Endothelial cell (in vitro differentiated cells): ENCODE data around the gene LAPTM4A. TPM values are rescaled to one million over a fixed set of nuclear protein-coding genes. Genes with fewer than 3 reads are reported as not detected.
"Not testable (repeated sequence)": the region's sequence is repeated elsewhere in the genome, so short reads cannot be mapped to it uniquely, and the experiment has no call there.

ENCODE experiments used
- DNase-seq: peaks from one replicate; pipeline ENCODE4 v3.0.0; 2021; ENCODE audit warnings: low spot score
- H3K27ac Mint-ChIP-seq: one replicate; pipeline ENCODE4 v1.8.0; 2021; ENCODE audit warnings: mixed read lengths, inconsistent platforms; ENCODE audit not compliant: unreplicated experiment
- H3K27me3 Mint-ChIP-seq: one replicate; pipeline ENCODE4 v1.8.0; 2021; ENCODE audit warnings: mild to moderate bottlenecking, moderate library complexity, mixed read lengths, inconsistent platforms; ENCODE audit not compliant: unreplicated experiment
- H3K36me3 Mint-ChIP-seq: one replicate; pipeline ENCODE4 v1.8.0; 2021; ENCODE audit warnings: mild to moderate bottlenecking, low read depth, mixed read lengths, inconsistent platforms; ENCODE audit not compliant: unreplicated experiment
- H3K4me1 Mint-ChIP-seq: one replicate; pipeline ENCODE4 v1.8.0; 2021; ENCODE audit warnings: mild to moderate bottlenecking, mixed read lengths, inconsistent platforms; ENCODE audit not compliant: unreplicated experiment
- H3K4me3 Mint-ChIP-seq: one replicate; pipeline ENCODE4 v1.8.0; 2021; ENCODE audit warnings: mild to moderate bottlenecking, mixed read lengths, inconsistent platforms; ENCODE audit not compliant: unreplicated experiment
- H3K9me3 Mint-ChIP-seq: one replicate; pipeline ENCODE4 v1.8.0; 2021; ENCODE audit warnings: mixed read lengths, inconsistent platforms; ENCODE audit not compliant: unreplicated experiment
- CTCF ChIP-seq: fragments of 200-600 bp; sonication (generic); IDR thresholded peaks from one replicate; pipeline ENCODE4 v1.5.0; 2021; ENCODE audit warnings: antibody characterized with exemption; ENCODE audit not compliant: unreplicated experiment
- total RNA-seq: library from RNA; stranded (reverse); fragmentation: NEBNext Ultra II Directional; extraction: Animal tissue kit (Norgen Biotek cat#: 25700); gene quantifications from one replicate; pipeline ENCODE4 v1.2.1, GENCODE V29; 2021; ENCODE audit not compliant: unreplicated experiment

Gene LAPTM4A
- total RNA-seq, 1 donor from 2014 or later = 264 TPM

GRCh38 chr2:20092226-20092900, 40.9 kb upstream of the LAPTM4A start:
- H3K4me1 Mint-ChIP-seq = peaks cover 21% of the 10 kb centered on the region
- peak overlapping the region; percentile 54 for H3K4me3 Mint-ChIP-seq
- no peak for DNase-seq
- no peaks in the 10 kb centered on the region for H3K9me3 Mint-ChIP-seq
- no peaks in the 10 kb centered on the region for H3K36me3 Mint-ChIP-seq
- peaks cover 5% of the 10 kb centered on the region for H3K27me3 Mint-ChIP-seq
- no peak for TF ChIP-seq CTCF
- no peak overlapping the region for H3K27ac Mint-ChIP-seq

- DNase-seq = no peak
- Mint-ChIP-seq H3K36me3 (no peaks in the 10 kb centered on the region), H3K4me1 (peaks cover 21% of the 10 kb centered on the region), H3K27ac (no peak overlapping the region), H3K9me3 (no peaks in the 10 kb centered on the region), H3K4me3 (no peak overlapping the region), H3K27me3 (peaks cover 5% of the 10 kb centered on the region)
- no peak for TF ChIP-seq CTCF
Observed at GRCh38 chr2:20091305-20091991, 40.0 kb upstream of the LAPTM4A start.

- peaks cover 5% of the 10 kb centered on the region for H3K27me3 Mint-ChIP-seq
- no peak overlapping the region for H3K27ac Mint-ChIP-seq
- no peak overlapping the region for H3K4me3 Mint-ChIP-seq
- H3K4me1 Mint-ChIP-seq = peaks cover 21% of the 10 kb centered on the region
- no peaks in the 10 kb centered on the region for H3K9me3 Mint-ChIP-seq
- no peak for DNase-seq
- TF ChIP-seq CTCF = no peak
- no peaks in the 10 kb centered on the region for H3K36me3 Mint-ChIP-seq
Observed at GRCh38 chr2:20089715-20090464, 38.5 kb upstream of the LAPTM4A start.

GRCh38 chr2:20085909-20086308, 34.5 kb upstream of the LAPTM4A start:
- not testable (repeated sequence) for H3K27me3 Mint-ChIP-seq, H3K27ac Mint-ChIP-seq, H3K4me1 Mint-ChIP-seq, DNase-seq, H3K4me3 Mint-ChIP-seq, H3K9me3 Mint-ChIP-seq, H3K36me3 Mint-ChIP-seq

- not testable (repeated sequence) for H3K27ac Mint-ChIP-seq, H3K27me3 Mint-ChIP-seq, DNase-seq, H3K4me3 Mint-ChIP-seq, H3K4me1 Mint-ChIP-seq, H3K36me3 Mint-ChIP-seq, H3K9me3 Mint-ChIP-seq
Observed at GRCh38 chr2:20082812-20083211, 31.4 kb upstream of the LAPTM4A start.
